ENCODE measurements around the gene NEDD4L. TPM values are rescaled to one million over a fixed set of nuclear protein-coding genes. Genes with fewer than 3 reads are reported as not detected.
"Not testable (repeated sequence)": the region's sequence is repeated elsewhere in the genome, so short reads cannot be mapped to it uniquely, and the experiment has no call there.

Gene NEDD4L
- polyA plus RNA-seq, 1 donor, result 93.0 TPM

DNA sequence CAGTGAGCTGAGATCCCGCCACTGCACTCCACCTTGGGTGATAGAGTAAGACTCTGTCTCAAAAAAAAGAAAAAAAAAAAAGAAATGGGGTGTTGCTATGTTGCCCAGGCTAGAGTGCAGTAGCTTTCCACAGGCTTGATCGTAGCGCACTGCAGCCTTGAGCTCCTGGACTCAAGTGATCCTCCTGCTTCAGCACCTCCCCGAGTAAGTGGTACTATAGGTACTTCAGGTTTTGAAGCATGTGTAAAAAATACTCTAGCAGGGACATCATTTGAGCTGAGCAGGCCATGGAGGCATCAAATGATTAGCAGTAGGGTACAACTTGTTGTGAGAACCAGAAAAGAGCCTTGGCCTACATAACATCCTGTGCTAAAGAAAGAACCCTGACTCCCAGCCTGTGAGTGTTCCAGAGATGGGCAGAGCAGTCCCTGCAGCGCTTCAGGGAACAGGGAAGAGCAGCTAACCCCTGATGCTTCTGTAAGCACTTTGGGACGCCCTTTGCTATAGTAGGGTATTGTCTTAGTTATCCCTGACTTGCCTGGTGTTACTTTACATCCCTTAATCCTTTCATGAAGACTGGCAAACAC lies 119.1 kb downstream of the NEDD4L start:
- WGBS (ENCODE audit: insufficient coverage, low lambda C conversion rate), result no CpG with 5 or more reads among the region's 6 CpGs
- Histone ChIP-seq H3K27me3 (ENCODE audit: control insufficient read depth, insufficient read depth, low read length) (no peaks in the 10 kb centered on the region), H3K4me3 (ENCODE audit: low read length) (no peak overlapping the region), H3K4me1 (ENCODE audit: control insufficient read depth, insufficient read depth, low read length) (peaks cover 19% of the 10 kb centered on the region), H3K27ac (ENCODE audit: low read length) (no peak overlapping the region), H3K9me3 (ENCODE audit: control insufficient read depth, low read depth, low read length) (no peaks in the 10 kb centered on the region), H3K36me3 (ENCODE audit: control insufficient read depth, insufficient read depth, low read length) (peaks cover 16% of the 10 kb centered on the region)
- DNase-seq, result no peak

DNA sequence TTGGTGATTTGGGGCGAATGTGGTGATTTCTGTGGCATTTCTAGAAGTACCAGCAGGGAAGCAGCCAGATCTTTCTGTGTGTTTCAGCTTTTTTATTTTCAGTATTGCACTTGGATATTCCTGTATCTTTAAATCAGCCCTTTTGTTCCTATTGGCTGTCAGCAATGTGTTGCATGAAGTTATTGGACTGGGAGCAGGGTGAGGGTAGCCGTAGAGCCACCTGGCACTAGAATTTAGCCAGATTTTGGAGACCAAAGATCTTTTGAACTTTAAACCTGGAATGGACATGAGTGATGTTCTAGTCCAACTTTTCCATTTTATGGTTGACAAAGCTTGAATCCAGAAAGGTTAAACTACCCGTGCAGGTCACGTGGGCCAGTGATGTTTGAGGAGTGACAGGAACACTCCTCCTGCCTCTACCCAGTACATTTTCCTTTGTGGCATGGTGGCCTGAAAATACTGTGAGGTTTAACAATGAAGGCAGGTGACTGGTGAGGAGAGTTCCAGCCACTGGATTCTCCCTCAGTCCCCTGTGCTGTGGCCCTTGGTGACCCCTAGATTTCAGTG lies 122.3 kb downstream of the NEDD4L start:
- Histone ChIP-seq H3K4me3 (ENCODE audit: low read length) (no peak overlapping the region), H3K27ac (ENCODE audit: low read length) (no peak overlapping the region), H3K4me1 (ENCODE audit: control insufficient read depth, insufficient read depth, low read length) (peaks cover 6% of the 10 kb centered on the region), H3K36me3 (ENCODE audit: control insufficient read depth, insufficient read depth, low read length) (peaks cover 29% of the 10 kb centered on the region), H3K27me3 (ENCODE audit: control insufficient read depth, insufficient read depth, low read length) (no peaks in the 10 kb centered on the region), H3K9me3 (ENCODE audit: control insufficient read depth, low read depth, low read length) (no peaks in the 10 kb centered on the region)
- no CpG with 5 or more reads among the region's 4 CpGs for WGBS (ENCODE audit: insufficient coverage, low lambda C conversion rate)
- DNase-seq, result no peak

DNA sequence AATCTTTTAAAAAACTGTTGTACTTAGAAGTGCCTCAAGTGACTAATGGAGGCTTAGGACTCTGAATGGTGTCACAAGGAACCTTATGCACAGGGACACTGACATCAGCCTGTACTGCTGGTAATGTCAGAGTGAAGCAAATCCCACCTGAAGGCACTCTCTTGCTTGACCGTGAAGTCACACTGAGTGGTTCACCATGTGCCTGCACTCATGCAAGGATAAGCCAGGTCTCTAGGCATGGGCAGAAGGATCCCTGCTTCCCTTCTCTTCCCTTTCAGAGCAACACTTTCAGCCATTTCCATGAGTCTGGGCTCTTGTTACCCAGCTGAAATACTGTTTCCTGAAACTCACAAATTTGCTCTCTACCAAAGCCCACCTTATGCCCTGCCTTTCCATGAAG lies 123.0 kb downstream of the NEDD4L start:
- WGBS (ENCODE audit: insufficient coverage, low lambda C conversion rate), result no CpG with 5 or more reads among the region's 1 CpG
- H3K9me3 ChIP-seq (ENCODE audit: control insufficient read depth, low read depth, low read length), result no peaks in the 10 kb centered on the region
- DNase-seq, result no peak

DNA sequence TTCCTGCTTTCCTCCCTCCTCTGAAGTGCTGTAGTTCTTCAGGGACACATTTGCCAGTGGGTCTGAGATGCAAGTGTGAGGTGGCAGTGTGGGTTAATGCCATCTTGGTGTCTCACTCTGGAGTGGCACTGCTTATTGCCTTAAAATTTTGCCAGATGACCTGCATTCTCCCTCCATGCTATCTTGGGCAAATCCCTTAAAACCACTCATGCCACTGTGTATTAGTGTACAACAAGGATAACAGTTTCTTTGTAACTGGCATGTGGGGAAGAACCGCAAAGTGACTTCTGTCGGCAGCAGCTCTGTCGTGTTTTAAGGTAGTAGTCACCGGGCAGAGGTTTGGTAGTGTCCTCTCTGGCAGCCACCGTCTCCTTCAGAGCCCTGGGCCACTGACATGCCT lies 124.2 kb downstream of the NEDD4L start:
- H3K27ac ChIP-seq (ENCODE audit: low read length), result no peak overlapping the region
- H3K9me3 ChIP-seq (ENCODE audit: control insufficient read depth, low read depth, low read length), result no peaks in the 10 kb centered on the region
- WGBS (ENCODE audit: insufficient coverage, low lambda C conversion rate), result no CpG with 5 or more reads among the region's 5 CpGs
- no peak overlapping the region for H3K4me3 ChIP-seq (ENCODE audit: low read length)
- peaks cover 41% of the 10 kb centered on the region for H3K36me3 ChIP-seq (ENCODE audit: control insufficient read depth, insufficient read depth, low read length)
- DNase-seq, result no peak
- no peaks in the 10 kb centered on the region for H3K4me1 ChIP-seq (ENCODE audit: control insufficient read depth, insufficient read depth, low read length)
- no peaks in the 10 kb centered on the region for H3K27me3 ChIP-seq (ENCODE audit: control insufficient read depth, insufficient read depth, low read length)

More for the DNA sequence above, 123.0 kb downstream of the NEDD4L start:
- Histone ChIP-seq H3K4me1 (ENCODE audit: control insufficient read depth, insufficient read depth, low read length) (peaks cover 5% of the 10 kb centered on the region), H3K27ac (ENCODE audit: low read length) (no peak overlapping the region), H3K27me3 (ENCODE audit: control insufficient read depth, insufficient read depth, low read length) (no peaks in the 10 kb centered on the region), H3K36me3 (ENCODE audit: control insufficient read depth, insufficient read depth, low read length) (peaks cover 36% of the 10 kb centered on the region), H3K4me3 (ENCODE audit: low read length) (no peak overlapping the region)

DNA sequence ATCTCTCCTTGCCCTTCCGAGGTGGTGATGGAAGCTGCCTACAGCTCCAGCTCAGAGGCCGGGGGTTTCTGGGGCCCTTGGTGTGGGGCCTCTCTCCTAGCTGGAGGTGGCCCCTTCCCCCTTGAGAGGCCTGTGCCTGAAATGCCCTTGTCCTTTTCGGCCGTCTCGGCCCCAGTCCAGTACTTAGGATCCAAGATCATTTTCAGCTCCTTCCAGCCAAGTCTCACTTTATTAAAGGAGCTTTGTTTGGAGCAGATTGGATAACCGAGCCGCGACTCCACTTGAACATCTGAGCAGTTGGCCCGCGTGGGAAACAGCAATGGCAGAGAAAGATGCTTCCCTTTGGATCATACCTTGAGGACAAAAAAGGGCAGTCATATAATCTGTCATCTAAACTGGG lies 125.0 kb downstream of the NEDD4L start:
- no peak for DNase-seq
- no peaks in the 10 kb centered on the region for H3K27me3 ChIP-seq (ENCODE audit: control insufficient read depth, insufficient read depth, low read length)
- no peaks in the 10 kb centered on the region for H3K9me3 ChIP-seq (ENCODE audit: control insufficient read depth, low read depth, low read length)
- no peak overlapping the region for H3K27ac ChIP-seq (ENCODE audit: low read length)
- H3K4me3 ChIP-seq (ENCODE audit: low read length), result no peak overlapping the region
- H3K36me3 ChIP-seq (ENCODE audit: control insufficient read depth, insufficient read depth, low read length), result peaks cover 39% of the 10 kb centered on the region
- no peaks in the 10 kb centered on the region for H3K4me1 ChIP-seq (ENCODE audit: control insufficient read depth, insufficient read depth, low read length)
- no CpG with 5 or more reads among the region's 10 CpGs for WGBS (ENCODE audit: insufficient coverage, low lambda C conversion rate)

DNA sequence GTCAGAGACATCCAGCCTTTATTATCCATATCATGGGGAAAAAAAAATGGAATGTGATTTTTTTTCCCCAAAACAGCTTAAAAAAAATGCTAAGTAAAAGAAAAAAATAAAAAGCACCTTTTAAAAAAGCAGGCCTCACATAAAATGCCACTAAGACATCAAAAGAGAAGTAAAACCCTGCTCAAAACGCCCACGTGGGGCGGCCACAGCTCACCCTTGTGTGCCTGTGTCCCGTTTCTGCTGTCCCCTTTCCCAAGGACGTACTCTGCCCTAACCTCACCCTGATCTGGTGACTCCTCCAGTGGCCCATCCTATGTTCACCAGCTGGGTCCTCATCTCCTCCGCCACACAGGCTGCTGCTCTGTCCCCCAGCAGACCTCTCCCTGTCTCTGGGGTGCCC lies 125.4 kb downstream of the NEDD4L start:
- DNase-seq, result no peak
- H3K4me1 ChIP-seq (ENCODE audit: control insufficient read depth, insufficient read depth, low read length), result peaks cover under 1% of the 10 kb centered on the region
- no peak overlapping the region for H3K4me3 ChIP-seq (ENCODE audit: low read length)
- no peaks in the 10 kb centered on the region for H3K27me3 ChIP-seq (ENCODE audit: control insufficient read depth, insufficient read depth, low read length)
- no peaks in the 10 kb centered on the region for H3K9me3 ChIP-seq (ENCODE audit: control insufficient read depth, low read depth, low read length)
- peaks cover 39% of the 10 kb centered on the region for H3K36me3 ChIP-seq (ENCODE audit: control insufficient read depth, insufficient read depth, low read length)
- H3K27ac ChIP-seq (ENCODE audit: low read length), result no peak overlapping the region
- WGBS (ENCODE audit: insufficient coverage, low lambda C conversion rate), result no CpG with 5 or more reads among the region's 6 CpGs

DNA sequence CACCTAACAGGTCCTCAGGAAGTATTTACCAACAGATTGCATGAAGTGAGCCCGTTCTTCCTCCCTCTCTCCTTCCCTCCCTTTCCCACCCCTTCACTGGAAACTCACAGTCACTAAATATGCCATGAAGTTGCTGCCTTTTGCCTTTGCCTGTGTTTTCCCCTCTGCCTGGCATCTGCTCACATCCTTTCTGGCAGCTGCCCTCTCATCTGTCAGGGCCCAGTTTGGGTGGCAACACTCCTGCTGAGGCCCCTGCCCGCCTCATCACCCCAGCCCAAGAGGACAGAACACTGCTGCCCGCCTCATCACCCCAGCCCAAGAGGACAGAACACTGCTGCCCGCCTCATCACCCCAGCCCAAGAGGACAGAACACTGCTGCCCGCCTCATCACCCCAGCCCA lies 126.0 kb downstream of the NEDD4L start:
- no CpG with 5 or more reads among the region's 5 CpGs for WGBS (ENCODE audit: insufficient coverage, low lambda C conversion rate)
- H3K27me3 ChIP-seq (ENCODE audit: control insufficient read depth, insufficient read depth, low read length); H3K4me1 ChIP-seq (ENCODE audit: control insufficient read depth, insufficient read depth, low read length); H3K9me3 ChIP-seq (ENCODE audit: control insufficient read depth, low read depth, low read length); DNase-seq; H3K4me3 ChIP-seq (ENCODE audit: low read length); H3K27ac ChIP-seq (ENCODE audit: low read length): not testable (repeated sequence)
- peaks cover 39% of the 10 kb centered on the region for H3K36me3 ChIP-seq (ENCODE audit: control insufficient read depth, insufficient read depth, low read length)

DNA sequence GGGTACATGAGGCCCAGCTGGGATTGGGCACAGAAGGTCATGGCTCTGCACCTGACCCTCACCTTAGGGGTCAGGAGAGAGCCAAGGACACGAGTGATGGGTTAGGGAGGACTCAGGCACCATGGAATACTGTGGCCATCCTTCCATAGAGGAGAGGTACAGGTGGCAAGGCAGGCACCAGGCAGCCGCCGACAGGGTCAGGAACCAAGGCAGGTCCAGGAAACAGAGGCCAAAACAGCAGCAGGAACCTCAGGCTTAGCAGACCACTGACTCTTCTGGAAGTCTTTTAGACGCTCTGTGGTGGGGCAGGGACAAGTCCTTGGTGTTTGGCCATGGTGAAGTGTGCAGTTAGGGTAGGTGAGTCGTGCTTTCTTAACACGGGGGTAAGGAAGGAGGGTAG lies 128.0 kb downstream of the NEDD4L start:
- no CpG with 5 or more reads among the region's 6 CpGs for WGBS (ENCODE audit: insufficient coverage, low lambda C conversion rate)
- Histone ChIP-seq H3K4me3 (ENCODE audit: low read length) (no peak overlapping the region), H3K27me3 (ENCODE audit: control insufficient read depth, insufficient read depth, low read length) (no peaks in the 10 kb centered on the region), H3K9me3 (ENCODE audit: control insufficient read depth, low read depth, low read length) (no peaks in the 10 kb centered on the region), H3K4me1 (ENCODE audit: control insufficient read depth, insufficient read depth, low read length) (peaks cover 13% of the 10 kb centered on the region), H3K36me3 (ENCODE audit: control insufficient read depth, insufficient read depth, low read length) (peaks cover 32% of the 10 kb centered on the region), H3K27ac (ENCODE audit: low read length) (no peak overlapping the region)
- DNase-seq, result no peak

DNA sequence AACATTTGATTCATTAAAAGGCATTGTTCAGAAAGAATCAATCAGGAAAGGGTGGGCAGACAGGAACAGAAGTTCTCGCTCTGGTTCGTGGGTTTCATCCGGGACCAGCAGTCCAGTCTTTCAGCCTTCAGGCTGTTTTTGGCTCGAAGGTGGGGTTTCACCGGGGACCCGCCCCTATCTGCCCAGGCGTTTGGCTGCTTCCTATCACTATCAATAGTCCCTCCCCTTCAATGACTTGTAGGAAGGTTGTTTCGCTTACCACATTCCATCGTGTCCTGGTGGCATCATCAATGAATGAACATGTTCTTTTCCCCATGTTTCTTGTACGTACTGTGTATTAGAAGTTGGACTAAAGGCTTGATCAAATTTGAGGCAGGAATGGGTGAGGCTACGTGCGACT lies 130.3 kb downstream of the NEDD4L start:
- Histone ChIP-seq H3K36me3 (ENCODE audit: control insufficient read depth, insufficient read depth, low read length) (peaks cover 13% of the 10 kb centered on the region), H3K9me3 (ENCODE audit: control insufficient read depth, low read depth, low read length) (no peaks in the 10 kb centered on the region), H3K27me3 (ENCODE audit: control insufficient read depth, insufficient read depth, low read length) (no peaks in the 10 kb centered on the region), H3K4me3 (ENCODE audit: low read length) (no peak overlapping the region), H3K27ac (ENCODE audit: low read length) (no peak overlapping the region), H3K4me1 (ENCODE audit: control insufficient read depth, insufficient read depth, low read length) (peaks cover 28% of the 10 kb centered on the region)
- 100% methylated on average over 1 of the region's 12 CpGs for WGBS (ENCODE audit: insufficient coverage, low lambda C conversion rate)
- DNase-seq, result no peak

DNA sequence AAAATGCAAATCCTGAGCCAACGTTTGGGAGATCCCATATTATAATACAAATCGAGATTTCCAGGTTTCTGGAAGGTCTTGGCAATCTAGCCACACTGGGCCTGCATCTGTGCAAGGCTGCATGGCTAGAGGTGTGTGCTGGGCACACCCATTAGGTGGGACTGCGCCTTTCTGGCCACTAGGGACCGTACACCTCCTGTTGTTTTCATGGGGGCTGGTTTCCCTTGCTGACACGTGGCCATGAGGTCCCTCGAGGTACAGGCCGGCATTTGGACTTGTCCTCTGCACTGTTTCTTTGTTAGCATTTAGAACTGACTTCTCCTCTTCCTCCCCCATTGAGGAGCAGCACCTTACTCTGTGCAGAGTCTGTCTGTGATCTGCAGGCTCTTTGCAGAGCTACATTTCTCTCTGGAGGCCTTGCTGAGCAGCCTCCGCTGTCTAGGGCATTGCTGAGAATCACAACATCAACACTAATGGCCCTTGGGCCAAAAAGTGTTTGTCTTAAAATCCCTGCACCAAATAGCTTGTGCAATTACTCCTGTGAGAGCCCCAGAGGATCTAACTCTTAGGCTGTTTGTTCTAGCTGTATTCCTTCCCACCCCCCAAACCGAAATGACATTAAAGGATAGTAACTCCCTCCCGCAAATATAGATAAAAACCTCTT lies 131.2 kb downstream of the NEDD4L start:
- no CpG with 5 or more reads among the region's 10 CpGs for WGBS (ENCODE audit: insufficient coverage, low lambda C conversion rate)
- H3K4me1 ChIP-seq (ENCODE audit: control insufficient read depth, insufficient read depth, low read length), result peaks cover 37% of the 10 kb centered on the region
- H3K27ac ChIP-seq (ENCODE audit: low read length), result no peak overlapping the region
- H3K27me3 ChIP-seq (ENCODE audit: control insufficient read depth, insufficient read depth, low read length), result no peaks in the 10 kb centered on the region
- H3K9me3 ChIP-seq (ENCODE audit: control insufficient read depth, low read depth, low read length), result no peaks in the 10 kb centered on the region
- DNase-seq, result no peak
- H3K4me3 ChIP-seq (ENCODE audit: low read length), result no peak overlapping the region
- H3K36me3 ChIP-seq (ENCODE audit: control insufficient read depth, insufficient read depth, low read length), result peaks cover 13% of the 10 kb centered on the region

DNA sequence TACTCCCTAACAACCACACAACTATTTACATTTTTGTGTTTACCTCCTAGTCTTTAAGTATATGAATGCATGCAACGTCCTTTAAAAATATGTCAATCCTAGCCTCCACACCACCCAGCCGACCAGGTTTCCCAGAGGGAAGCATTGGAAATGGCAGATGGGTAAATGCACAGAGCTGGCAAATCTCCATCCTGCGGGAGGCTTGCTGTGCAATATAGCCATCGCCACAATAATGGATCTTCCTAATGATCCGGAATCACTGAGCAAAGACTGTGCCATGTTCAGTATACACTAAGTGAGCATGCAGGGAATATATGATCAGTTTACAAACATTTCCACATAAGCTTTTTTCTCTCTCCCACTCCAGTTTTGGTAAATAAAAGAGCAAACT lies 131.8 kb downstream of the NEDD4L start:
- H3K27me3 ChIP-seq (ENCODE audit: control insufficient read depth, insufficient read depth, low read length), result no peaks in the 10 kb centered on the region
- no CpG with 5 or more reads among the region's 5 CpGs for WGBS (ENCODE audit: insufficient coverage, low lambda C conversion rate)
- H3K4me1 ChIP-seq (ENCODE audit: control insufficient read depth, insufficient read depth, low read length), result peaks cover 42% of the 10 kb centered on the region
- DNase-seq, result no peak
- no peak overlapping the region for H3K27ac ChIP-seq (ENCODE audit: low read length)
- H3K9me3 ChIP-seq (ENCODE audit: control insufficient read depth, low read depth, low read length), result no peaks in the 10 kb centered on the region
- no peak overlapping the region for H3K4me3 ChIP-seq (ENCODE audit: low read length)
- H3K36me3 ChIP-seq (ENCODE audit: control insufficient read depth, insufficient read depth, low read length), result peaks cover 13% of the 10 kb centered on the region
